HUDEP-2 (cell line): ENCODE data around the gene PRCP.
A peak's percentile ranks its signal among the peaks of the same experiment; 100 is the strongest.

Experiments used
- DNase-seq, 76 experiments: peaks; one replicate each; lab custom pipeline; 2025; ENCODE audit not compliant: unreplicated experiment in 76 of 76; lab: John Stamatoyannopoulos, UW

The PRCP gene

DNA sequence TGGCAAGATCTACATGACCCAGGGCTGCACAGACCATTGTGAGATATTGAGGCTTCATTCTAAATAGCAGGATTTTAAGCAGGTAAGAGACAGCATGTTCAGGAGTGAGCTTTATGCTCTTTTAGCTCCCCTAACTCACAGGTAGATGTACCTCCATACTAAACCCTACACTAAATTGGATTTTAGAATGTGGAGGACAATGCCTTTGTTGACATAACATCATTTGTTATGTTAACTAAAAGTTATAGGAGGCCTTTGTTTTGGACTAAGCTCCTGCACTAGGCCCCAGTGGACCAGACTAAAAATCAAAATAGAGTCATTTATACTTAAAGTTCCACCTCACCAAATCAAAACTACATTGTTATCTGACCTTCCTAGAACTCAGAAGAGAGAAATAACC, 8.1 kb upstream of the PRCP start:
- no peak for DNase-seq

DNA sequence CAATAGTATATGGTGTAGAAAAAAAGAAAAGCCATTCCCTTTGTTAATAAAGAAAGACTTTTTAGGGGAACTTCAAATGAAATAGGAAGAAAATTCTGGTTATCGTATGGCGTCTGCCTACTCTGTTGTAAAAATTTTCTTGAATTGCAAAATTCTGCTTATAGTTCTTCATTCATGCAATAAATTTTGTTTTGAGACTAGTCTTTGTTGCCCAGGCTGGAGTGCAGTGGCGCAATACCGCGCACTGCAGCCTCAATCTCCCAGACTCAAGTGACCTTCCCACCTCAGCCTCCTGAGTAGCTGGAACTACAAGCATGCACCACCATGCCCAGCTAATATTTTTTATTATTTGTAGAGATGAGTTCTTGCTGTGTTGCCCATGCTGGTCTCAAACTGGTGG, 7.1 kb upstream of the PRCP start:
- no peak for DNase-seq

DNA sequence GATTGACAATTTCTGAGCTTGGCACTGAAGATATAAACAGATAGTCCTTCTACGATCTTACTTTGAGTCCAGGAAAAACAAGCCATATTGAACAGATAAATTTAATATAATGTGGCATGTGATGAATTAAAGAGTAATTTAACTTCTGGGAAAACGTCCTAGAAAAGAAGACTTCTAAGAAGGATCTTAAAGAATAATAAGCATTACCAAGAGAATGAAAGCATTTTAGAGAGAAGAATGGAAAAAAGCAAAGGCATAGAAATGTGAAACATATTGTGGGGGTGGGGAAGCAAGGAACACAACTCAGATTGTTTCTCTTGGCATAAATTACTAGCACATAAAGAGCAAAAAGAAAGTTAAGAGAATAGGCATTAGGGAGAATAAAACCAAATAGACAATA, 6.7 kb upstream of the PRCP start:
- no peak for DNase-seq

DNA sequence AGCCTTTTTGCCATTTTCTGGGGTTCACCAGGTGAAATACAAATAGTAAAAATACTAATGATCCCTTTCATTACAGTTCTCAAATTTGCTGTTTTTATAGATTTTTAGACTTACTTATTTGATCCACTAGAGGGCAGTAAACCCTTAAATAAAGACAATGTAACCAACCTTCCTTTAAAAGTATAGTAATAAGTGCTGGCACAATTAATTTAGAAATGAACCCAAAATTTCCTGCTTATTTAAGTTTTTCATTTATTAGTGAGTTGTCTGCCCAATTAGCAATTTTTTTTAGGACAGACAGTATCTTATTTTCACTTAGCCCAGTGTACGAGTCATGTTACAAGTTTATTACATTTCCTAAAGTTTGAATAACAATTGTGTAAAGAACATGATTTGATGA, 6.0 kb upstream of the PRCP start:
- peak in 3 of 76 experiments; percentile 2 to 11 (median 5) for DNase-seq

DNA sequence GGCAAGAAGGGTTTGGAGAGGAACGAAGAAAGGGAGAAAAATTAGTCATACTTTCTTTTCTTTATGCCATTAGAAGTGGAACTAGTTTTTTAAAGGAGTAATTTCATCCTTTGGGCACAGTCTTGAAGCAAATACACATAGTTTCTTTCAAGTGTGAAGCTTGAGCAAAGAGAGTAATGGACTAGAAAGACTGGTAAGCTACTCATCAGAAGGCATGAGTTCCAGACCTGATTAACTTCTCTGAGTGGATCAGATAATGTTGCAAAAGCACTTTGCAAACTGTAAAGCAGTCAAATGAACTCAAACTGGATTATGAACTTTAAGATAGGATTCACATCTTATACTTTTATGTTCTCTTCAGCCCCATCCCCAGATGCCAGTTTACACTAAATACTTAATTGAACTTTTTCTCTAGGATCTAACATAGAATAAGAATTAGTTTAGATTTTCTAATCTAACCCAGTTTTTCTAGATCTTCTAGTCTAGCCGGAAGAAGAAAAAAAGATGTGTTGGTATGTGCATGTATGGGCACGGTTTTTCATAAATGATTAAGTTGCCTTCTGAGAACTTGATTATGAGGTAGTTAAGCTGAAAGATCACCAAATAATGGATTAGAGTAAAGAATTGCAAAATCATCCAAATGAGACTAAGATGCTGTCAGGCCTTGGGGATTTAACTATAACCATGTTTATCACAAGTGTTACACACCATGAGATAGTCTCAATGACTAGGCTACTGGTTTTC, 3.8 kb upstream of the PRCP start:
- no peak for DNase-seq

DNA sequence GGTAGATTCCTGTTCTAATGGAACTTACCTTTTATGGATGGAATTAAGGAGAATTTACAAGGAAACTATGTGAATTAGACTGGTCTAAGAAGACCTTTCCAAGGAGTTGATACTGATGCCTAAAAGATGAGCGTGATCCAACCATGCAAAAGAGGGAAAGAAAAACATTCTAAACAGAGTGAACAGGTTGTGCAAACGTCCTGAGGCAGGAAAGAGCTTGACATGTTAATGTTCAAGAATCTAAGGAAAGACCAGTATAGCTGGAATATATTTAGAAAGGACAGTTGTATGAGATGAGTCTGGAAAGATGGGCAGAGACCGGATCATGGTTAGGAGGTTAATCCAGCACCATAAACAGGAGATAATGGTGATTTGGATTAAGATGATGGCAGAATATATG, 2.6 kb upstream of the PRCP start:
- DNase-seq: no peak

DNA sequence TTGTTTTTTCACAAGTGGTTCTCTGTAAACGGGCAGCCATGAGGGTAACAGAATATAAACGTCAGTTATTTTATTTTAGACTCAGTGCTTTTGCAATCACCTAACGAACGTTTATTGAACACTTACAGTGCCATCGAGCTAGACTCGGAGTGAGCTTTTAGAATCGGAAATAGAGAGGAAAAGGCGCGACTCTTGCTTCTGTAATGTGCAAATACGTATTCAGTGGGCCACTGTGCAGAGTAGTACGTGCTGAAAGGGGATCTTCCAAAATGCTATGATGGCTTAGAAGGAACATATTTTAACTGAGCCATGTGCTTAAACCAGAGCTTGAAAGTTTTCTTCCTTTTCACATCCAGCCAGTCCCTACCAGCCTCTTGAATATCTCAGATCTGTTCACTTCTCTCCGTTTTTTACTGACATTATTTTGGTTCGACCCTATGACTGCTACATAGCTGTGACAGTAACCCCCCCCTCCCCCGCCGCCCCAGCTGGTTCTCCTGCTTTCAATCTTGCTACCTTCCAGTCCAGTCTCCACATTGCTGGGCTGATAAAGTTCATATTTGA, 1.8 kb upstream of the PRCP start:
- DNase-seq: peak in 3 of 76 experiments; percentile 1

DNA sequence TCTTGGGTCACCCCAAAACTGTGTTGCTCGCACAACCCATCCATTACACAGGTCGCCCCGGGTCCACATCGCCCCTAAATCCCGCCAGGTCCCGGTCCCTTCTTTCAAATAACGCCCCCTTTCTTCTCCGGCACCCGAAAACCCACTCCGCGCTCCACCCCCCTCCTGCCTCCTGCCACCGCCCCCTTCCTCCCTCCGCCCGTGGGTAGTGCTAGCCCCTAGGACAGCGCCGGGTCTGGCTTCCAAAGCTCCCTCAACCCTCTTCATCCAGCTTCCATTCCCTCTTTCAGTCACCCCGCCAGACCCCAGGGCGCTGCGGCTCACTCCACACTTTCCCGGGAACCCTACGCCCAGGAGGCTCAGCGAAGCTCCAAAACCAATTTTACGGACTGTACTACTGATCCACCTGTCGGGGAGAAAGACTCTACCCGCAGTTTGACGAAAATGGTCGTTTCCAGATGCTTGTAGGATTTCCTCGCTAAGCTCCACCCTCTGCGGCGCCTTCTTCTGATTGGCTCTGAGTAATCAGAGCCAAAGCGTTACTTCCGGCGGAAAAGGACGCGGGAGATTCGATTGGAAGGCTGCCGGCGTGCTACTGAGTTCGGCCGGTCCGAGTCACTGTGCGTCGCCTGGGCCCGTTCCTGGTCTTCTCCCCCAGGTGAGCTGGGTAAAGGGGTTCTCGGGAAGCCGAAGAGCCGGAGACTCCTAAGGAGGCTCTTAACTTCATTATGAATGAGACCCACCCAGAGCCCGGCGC, 1.1 kb upstream of the PRCP start, which contains the start of gene DDIAS:
DDIAS (plus strand) TSS at position 572 of the 757 bp plus-strand sequence. CDS start 13,003 bp downstream, outside the sequence.
- DNase-seq: peak; percentile 37 to 97 (median 92)

DNA sequence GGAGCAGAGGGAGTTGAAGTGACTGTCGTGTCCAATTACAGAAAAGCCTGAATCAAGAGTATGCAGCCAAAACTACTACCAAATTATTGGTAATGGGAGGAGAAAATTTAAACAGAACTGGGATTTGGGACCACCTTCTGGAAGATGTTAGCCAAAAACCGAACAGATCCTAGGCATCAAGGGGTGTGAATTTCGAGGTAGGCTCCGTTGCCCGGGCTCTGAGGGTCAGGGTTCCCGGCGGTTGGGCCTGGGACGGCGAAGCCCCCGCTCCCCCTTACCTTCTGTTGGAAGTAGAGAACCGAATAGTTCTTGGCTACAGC, 313 bp downstream of the PRCP start:
- no peak for DNase-seq

DNA sequence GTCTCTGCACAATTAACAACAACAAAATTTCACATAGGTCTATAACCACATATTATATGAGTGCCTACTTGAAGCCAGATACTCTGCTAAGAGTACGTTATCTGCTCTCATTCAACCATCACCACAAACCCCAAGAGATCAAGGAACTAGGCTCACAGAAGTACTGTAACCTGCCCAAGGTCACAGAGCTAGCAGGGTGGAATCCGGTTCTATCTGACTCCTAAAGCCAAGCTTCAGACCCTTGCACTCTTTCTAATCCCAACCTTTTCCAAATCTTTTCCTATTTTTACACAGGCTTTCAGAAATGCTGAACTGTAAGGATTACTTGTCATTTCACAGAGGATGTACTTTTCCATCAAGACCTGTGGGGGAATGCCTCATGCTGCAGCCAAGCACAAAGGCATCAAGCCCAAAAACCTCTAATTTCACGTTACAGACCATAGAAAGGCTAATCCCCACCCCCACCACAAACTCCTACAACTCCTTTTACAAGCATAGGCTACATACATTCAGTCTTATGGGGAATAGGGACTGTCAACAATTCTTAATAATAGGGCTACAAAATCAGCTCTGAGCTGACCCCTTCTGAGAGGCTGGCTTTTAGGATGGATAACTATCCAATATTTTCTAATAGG, 927 bp downstream of the PRCP start:
- peak in 10 of 76 experiments; percentile 2 to 32 (median 18) for DNase-seq

DNA sequence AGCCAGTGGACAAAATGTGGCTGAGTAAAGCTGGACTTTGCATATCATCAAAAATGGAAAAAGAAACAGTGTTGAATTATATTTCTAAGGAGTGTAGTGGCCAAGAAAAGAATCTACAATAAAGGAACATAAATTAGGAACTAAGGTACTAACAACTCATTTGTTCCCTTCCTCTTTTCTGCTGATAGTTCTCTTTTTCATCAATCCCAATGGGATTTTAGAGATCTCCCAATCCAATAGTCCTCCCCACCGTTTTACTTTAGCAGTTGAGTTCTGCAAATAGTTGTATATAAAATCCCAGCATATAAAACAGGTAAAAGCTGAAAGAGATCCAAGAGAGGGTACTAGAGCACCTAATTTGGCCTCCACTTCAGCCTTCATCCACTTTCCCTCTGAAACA, 2.0 kb downstream of the PRCP start:
- DNase-seq: no peak

DNA sequence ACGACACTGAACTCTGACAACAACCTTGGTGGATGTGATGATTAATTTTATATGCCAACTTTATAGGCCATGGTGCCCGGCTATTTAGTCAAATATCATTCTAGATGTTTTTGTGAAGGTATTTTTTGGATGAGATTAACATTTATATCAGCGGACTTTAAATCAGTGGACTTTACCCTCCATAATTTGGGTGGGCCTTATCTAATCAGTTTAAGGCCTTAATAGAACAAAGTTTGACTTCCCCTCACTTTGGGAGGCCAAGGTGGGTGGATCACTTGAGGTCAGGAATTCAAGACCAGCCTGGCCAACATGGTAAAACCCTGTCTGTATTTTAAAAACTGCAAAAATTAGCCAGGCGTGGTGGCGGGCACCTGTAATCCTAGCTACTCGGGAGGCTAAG, 4.0 kb downstream of the PRCP start:
- DNase-seq: no peak

DNA sequence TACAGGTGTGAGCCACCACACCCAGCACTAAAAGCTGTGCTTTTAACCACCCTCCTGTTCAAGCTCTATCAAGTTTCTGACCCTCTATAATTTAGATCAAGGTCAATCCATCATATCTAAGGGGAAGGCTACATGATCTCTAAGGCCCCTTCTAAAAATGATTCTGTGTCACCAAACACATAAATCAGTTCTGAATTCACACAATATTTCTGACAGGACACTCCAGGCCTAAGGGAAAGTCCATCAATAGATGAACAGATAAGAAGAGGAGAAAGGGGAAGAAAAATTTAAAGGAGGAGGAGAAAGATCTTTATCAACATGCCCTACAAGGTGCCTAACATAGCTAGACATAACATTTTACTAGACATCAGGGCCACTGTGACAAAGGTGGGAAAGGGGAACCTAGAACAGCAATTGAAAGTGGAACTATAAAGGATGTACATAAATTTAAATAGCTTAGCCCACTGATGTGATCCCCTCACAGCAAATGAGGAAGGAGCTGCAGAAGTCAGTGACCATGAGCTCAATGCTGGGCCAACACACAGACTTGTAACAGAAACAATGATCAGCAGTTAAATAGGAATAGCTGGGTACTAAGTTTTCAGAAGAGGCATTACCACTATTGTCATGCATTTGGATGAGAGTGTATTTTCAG, 4.7 kb downstream of the PRCP start:
- no peak for DNase-seq

DNA sequence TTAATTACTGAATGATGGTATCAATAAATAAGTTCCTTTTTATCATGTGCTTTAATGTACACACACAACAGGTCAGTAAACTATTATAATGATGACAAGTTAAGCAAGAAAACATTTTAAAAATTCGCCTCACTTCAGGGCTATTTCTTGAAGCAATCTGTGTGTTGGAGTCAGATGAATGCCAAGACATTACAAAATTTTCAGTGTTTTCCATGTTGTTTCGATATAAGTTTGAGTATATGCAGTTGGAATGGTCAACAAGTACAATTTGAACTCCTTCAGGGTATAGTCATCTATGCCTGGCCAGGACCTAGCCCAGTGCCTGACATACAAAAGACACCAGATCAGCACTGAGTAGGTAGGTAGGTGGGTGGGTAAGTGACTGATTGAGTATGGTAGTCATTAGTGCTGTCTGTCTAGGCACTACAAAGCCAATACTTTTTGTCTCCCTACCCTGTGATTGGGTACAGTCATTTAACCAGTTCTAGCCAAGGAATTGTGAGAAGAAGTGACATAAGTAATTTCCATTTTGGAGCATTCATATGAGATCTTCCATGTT, 7.5 kb downstream of the PRCP start:
- DNase-seq: no peak

DNA sequence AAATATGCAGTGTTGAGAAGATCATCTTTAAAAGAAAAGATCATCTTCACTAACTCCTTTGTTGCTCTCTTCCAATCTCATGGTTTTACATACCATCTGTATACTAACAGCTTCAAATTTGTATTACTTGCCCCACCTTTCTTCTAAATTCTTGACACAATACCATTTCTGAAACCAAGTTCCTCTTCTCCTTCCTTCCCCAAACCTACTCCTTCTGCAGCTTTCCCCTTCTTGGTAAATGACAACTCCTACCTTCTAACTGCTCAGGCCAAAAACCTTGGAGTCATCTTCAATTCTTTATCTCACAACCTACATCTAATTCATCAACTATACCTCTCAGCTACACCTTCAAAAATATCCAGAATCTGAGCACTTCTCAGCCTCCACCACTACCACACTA, 9.3 kb downstream of the PRCP start:
- DNase-seq: no peak

DNA sequence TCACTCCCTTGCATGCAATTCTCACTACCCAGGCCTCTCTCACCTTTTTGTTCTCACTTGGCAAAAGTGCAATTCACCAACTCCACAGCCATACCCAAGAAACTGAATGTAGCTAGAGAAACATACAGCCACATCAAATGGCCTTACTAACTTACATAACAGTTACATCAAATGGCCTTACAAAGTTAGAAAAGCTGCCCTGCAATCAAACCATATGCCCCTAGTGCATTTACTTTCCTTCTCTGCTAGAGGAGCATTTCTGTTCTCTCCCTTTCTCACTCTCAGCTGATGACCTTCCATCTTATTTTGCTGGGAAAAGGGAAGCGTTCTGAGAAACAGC, 10.3 kb downstream of the PRCP start:
- no peak for DNase-seq

DNA sequence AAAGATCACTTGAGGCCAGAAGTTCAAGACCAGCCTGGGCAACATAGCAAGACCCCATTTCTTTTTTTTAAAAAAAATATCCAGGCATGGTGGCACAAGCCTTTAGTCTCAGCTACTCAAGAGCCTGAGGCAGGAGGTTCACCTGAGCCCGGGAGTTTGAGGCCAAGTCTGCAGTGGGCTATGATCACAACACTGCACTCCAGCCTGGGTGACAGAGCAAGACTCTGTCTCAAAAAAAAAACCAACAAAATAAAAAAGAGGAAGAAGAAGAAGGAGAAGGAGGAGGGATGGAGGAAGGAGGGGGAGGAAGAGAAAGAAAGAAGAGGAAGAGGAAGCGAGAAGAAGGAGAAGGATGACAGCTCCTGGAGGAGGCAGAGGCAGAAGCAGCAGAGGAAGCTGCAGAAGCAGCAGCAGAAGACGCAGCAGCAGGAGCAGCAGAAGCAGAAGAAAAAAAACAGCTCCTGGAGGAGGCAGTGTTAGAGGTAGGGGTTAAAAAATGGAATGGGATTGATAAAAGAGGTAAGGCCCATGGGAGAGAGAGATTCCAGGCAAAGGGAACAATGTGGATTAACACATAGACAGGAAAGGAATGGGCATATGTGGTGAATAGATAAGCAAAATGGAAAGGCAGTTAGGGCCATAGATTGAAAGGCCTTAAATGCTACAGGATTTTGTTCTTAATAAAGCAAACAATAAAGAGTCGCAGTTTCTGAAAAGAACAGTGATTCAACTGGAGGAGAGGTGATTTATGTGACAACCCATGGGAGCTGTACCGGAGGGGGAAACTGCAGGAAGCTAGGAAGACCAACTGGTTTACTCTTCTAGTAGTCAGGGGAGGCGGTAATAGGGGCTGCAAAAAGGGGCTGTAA, 10.9 kb downstream of the PRCP start:
- no peak for DNase-seq

DNA sequence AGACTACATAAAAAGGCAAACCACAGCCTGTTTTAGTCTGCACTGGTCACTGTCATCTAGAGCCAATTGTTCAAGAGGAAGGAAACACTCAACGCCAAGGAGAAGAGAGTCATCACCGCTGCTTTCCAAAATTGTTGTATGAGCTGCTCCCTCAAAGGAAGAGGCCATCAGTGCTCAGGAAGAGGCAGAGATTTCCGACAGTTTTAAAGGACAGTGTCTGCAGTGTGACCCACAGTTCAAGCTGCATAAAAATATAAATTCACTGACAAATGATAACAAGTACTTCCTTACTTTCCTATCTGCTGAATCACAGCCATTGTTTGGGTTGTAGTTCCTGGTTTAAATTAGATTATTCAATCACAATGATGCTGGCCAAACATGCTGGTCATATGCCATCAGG, 16.4 kb downstream of the PRCP start:
- no peak for DNase-seq

DNA sequence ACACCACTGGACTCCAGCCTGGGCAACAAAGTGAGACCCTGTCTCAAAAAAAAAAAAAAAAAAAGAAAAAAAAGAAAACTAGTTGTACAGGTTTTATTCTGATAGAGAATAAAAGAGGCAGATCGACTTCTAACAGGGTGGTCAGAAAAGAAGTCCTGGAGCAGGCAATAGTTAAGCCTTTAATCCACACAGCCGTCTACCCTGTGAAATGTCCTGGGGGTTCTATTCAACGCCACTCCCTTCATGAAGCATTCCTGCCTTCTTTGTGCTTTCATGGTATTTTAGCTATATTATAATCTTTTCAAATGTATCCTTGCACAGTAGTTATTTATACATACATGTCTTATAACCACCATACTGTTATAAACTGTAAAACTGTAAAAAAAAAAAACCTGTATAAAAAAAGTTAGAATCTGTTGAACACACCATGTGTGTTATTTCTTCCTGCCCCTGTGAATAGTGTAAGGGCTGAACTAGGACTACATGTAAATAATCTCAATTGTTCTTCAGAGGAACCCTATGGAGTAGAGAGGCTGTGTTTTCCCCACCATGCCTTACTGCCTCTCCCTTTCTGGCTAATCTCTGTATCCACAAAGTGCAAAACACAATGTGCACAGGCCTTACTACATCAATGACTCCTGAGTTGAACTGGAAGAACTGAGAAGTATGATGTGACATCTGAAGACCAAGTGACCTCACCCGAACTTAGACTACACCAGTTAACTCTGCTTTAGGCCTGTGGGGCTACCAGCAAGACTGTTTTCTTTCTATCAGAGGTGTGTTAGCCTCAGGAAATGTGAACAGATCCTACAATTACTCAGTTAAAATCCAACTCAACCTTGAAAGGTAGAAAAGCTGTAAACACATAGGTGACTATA, 25.3 kb downstream of the PRCP start:
- no peak for DNase-seq
